GM12878 (cell line): ENCODE data around the gene MTSS2.

Experiments
- CHD4 ChIP-seq: fragments of 200-600 bp; sonication (generic); IDR thresholded peaks from 2 replicates; pipeline ENCODE4 v1.6.1; 2016; ENCODE audit warnings: mild to moderate bottlenecking
- CTCF ChIP-seq, 3 experiments: IDR thresholded peaks in 2 of 3; conservative IDR thresholded peaks in 1 of 3; 2 replicates each; pipeline ENCODE4 v1.5.1; 2011; ENCODE audit warnings: low read depth in 3 of 3, low read length in 3 of 3, mild to moderate bottlenecking in 3 of 3, control low read depth in 2 of 3, moderate library complexity in 2 of 3, inconsistent platforms in 1 of 3, mixed read lengths in 1 of 3; ENCODE audit not compliant: control insufficient read depth in 2 of 3, insufficient read depth in 1 of 3; ENCODE audit errors: extremely low read depth in 1 of 3
- MTA3 ChIP-seq: IDR thresholded peaks from 2 replicates; pipeline ENCODE4 v1.6.1; 2012; ENCODE audit warnings: low read length, inconsistent platforms, borderline replicate concordance
- SIN3A ChIP-seq: IDR thresholded peaks from 2 replicates; pipeline ENCODE4 v1.6.1; 2012; ENCODE audit warnings: low read depth, low read length, improper control_type of control experiment
- STAT3 ChIP-seq: IDR thresholded peaks from 2 replicates; pipeline ENCODE4 v1.6.1; 2011; ENCODE audit warnings: low read depth, low read length, improper control_type of control experiment
- ZNF274 ChIP-seq: IDR thresholded peaks from one replicate; pipeline ENCODE4 v1.8.0; 2011; ENCODE audit not compliant: insufficient read length, insufficient read depth

- TF ChIP-seq CTCF (IDR thresholded peaks at IDR 0.05 in 2 of 3, conservative IDR thresholded peaks at IDR 0.05 in 1 of 3; ENCODE audit: control insufficient read depth in 2 of 3, extremely low read depth in 1 of 3, insufficient read depth in 1 of 3, low read depth in 3 of 3, low read length in 3 of 3) (no peak), CHD4 (no peak), STAT3 (no peak), ZNF274 (no peak), MTA3 (no peak), SIN3A (no peak)
Observed at GRCh38 chr16:70652322-70652721, 33.5 kb downstream of the MTSS2 start.
